ENCODE data around the gene FAAP100. TPM values are rescaled to one million over a fixed set of nuclear protein-coding genes. Genes with fewer than 3 reads are reported as not detected.

The FAAP100 gene
- total RNA-seq, 1 donor from 2014 or later: 39.8 TPM

GRCh38 chr17:81549031-81549557 lies 3.1 kb downstream of the FAAP100 start:
- Mint-ChIP-seq H3K27ac (ENCODE audit: unreplicated experiment) (no peak overlapping the region), H3K4me3 (ENCODE audit: unreplicated experiment) (peak overlapping the region; percentile 53), H3K4me1 (ENCODE audit: low read depth) (peaks cover 37% of the 10 kb centered on the region), H3K27me3 (ENCODE audit: low read depth) (no peaks in the 10 kb centered on the region), H3K36me3 (ENCODE audit: low read depth) (peaks cover 13% of the 10 kb centered on the region), H3K9me3 (ENCODE audit: low read depth) (no peaks in the 10 kb centered on the region)
- DNase-seq (ENCODE audit: low spot score): no peak
- TF ChIP-seq CTCF (IDR thresholded peaks at IDR 0.05): no peak

GRCh38 chr17:81547614-81547982 lies 4.6 kb downstream of the FAAP100 start:
- no peak for DNase-seq (ENCODE audit: low spot score)
- no peak overlapping the region for H3K27ac Mint-ChIP-seq (ENCODE audit: unreplicated experiment)

GRCh38 chr17:81546906-81547613 lies 5.1 kb downstream of the FAAP100 start:
- Mint-ChIP-seq H3K4me1 (ENCODE audit: low read depth) (peaks cover 27% of the 10 kb centered on the region), H3K27me3 (ENCODE audit: low read depth) (no peaks in the 10 kb centered on the region), H3K36me3 (ENCODE audit: low read depth) (peaks cover 15% of the 10 kb centered on the region), H3K27ac (ENCODE audit: unreplicated experiment) (no peak overlapping the region), H3K9me3 (ENCODE audit: low read depth) (no peaks in the 10 kb centered on the region), H3K4me3 (ENCODE audit: unreplicated experiment) (no peak overlapping the region)
- no peak for TF ChIP-seq CTCF (IDR thresholded peaks at IDR 0.05)
- no peak for DNase-seq (ENCODE audit: low spot score)

More at GRCh38 chr17:81547614-81547982, 4.6 kb downstream of the FAAP100 start:
- Mint-ChIP-seq H3K27me3 (ENCODE audit: low read depth) (no peaks in the 10 kb centered on the region), H3K9me3 (ENCODE audit: low read depth) (no peaks in the 10 kb centered on the region), H3K4me3 (ENCODE audit: unreplicated experiment) (no peak overlapping the region), H3K36me3 (ENCODE audit: low read depth) (peaks cover 13% of the 10 kb centered on the region), H3K4me1 (ENCODE audit: low read depth) (peaks cover 27% of the 10 kb centered on the region)
- no peak for TF ChIP-seq CTCF (IDR thresholded peaks at IDR 0.05)

GRCh38 chr17:81545160-81545949 lies 6.8 kb downstream of the FAAP100 start:
- H3K27me3 Mint-ChIP-seq (ENCODE audit: low read depth): no peaks in the 10 kb centered on the region
- no peak overlapping the region for H3K4me3 Mint-ChIP-seq (ENCODE audit: unreplicated experiment)
- H3K4me1 Mint-ChIP-seq (ENCODE audit: low read depth): peaks cover 14% of the 10 kb centered on the region
- TF ChIP-seq CTCF (IDR thresholded peaks at IDR 0.05): no peak
- peaks cover 19% of the 10 kb centered on the region for H3K36me3 Mint-ChIP-seq (ENCODE audit: low read depth)
- H3K27ac Mint-ChIP-seq (ENCODE audit: unreplicated experiment): no peak overlapping the region
- no peak for DNase-seq (ENCODE audit: low spot score)
- H3K9me3 Mint-ChIP-seq (ENCODE audit: low read depth): no peaks in the 10 kb centered on the region

GRCh38 chr17:81544281-81544974 lies 7.7 kb downstream of the FAAP100 start:
- DNase-seq (ENCODE audit: low spot score): no peak
- no peak for TF ChIP-seq CTCF (IDR thresholded peaks at IDR 0.05)
- H3K36me3 Mint-ChIP-seq (ENCODE audit: low read depth): peaks cover 12% of the 10 kb centered on the region
- no peak overlapping the region for H3K4me3 Mint-ChIP-seq (ENCODE audit: unreplicated experiment)
- no peaks in the 10 kb centered on the region for H3K9me3 Mint-ChIP-seq (ENCODE audit: low read depth)
- peaks cover 5% of the 10 kb centered on the region for H3K4me1 Mint-ChIP-seq (ENCODE audit: low read depth)
- H3K27me3 Mint-ChIP-seq (ENCODE audit: low read depth): no peaks in the 10 kb centered on the region
- H3K27ac Mint-ChIP-seq (ENCODE audit: unreplicated experiment): no peak overlapping the region

Data from chondrocyte (in vitro differentiated cells).